DND-41 (cell line): Measurements from ENCODE around the gene PTPRD.

Experiments
- ATAC-seq: fragments of 200-7000 bp; cut with Tn5 transposase; 3 replicates; pipeline ENCODE4 v1.9.1; 2021; ENCODE audit warnings: low read depth; ENCODE audit not compliant: insufficient read depth
- DNase-seq: peaks from one replicate; pipeline ENCODE4 v3.0.0-alpha.2; 2020
- H2AFZ ChIP-seq: 2 replicates; pipeline ENCODE4 v1.6.0; 2012; ENCODE audit warnings: low read depth, low read length
- H3K27ac ChIP-seq: 2 replicates; pipeline ENCODE4 v1.5.1; 2012; ENCODE audit warnings: low read length, inconsistent platforms
- H3K27me3 ChIP-seq: fragments of 200-600 bp; sonication (generic); 2 replicates; pipeline ENCODE4 v1.6.0; 2012; ENCODE audit warnings: low read length, mild to moderate bottlenecking, inconsistent platforms; ENCODE audit not compliant: insufficient read depth, poor library complexity
- H3K36me3 ChIP-seq: 2 replicates; pipeline ENCODE4 v1.5.1; 2012; ENCODE audit warnings: low read length, inconsistent platforms; ENCODE audit not compliant: insufficient read depth
- H3K4me1 ChIP-seq: 2 replicates; pipeline ENCODE4 v1.5.1; 2012; ENCODE audit warnings: mild to moderate bottlenecking, low read length; ENCODE audit not compliant: insufficient read depth
- H3K4me2 ChIP-seq: 2 replicates; pipeline ENCODE4 v1.6.0; 2012; ENCODE audit warnings: mild to moderate bottlenecking, moderate library complexity, low read length, inconsistent platforms; ENCODE audit not compliant: insufficient read depth
- H3K4me3 ChIP-seq, 2 experiments: fragments of 200-600 bp in 1 of 2; shearing (Covaris generic) in 1 of 2; 2 replicates each; pipeline ENCODE4 v1.5.1; 2012 to 2016; ENCODE audit warnings: inconsistent platforms in 2 of 2, low read length in 2 of 2, mild to moderate bottlenecking in 2 of 2, low read depth in 1 of 2, moderate library complexity in 1 of 2
- H3K79me2 ChIP-seq: 2 replicates; pipeline ENCODE4 v1.6.0; 2012; ENCODE audit warnings: low read length, inconsistent platforms; ENCODE audit not compliant: insufficient read depth
- H3K9ac ChIP-seq: 2 replicates; pipeline ENCODE4 v1.6.0; 2012; ENCODE audit warnings: low read depth, mild to moderate bottlenecking, inconsistent platforms, low read length, moderate library complexity
- H3K9me3 ChIP-seq: 2 replicates; pipeline ENCODE4 v1.5.1; 2012; ENCODE audit warnings: low read length, moderate library complexity, mild to moderate bottlenecking, inconsistent platforms; ENCODE audit not compliant: insufficient read depth, severe bottlenecking
- H4K20me1 ChIP-seq: 2 replicates; pipeline ENCODE4 v1.6.0; 2012; ENCODE audit warnings: low read length; ENCODE audit not compliant: insufficient read depth
- EZH2 ChIP-seq: IDR thresholded peaks from 3 replicates; pipeline ENCODE4 v1.6.1; 2012; ENCODE audit warnings: borderline replicate concordance, low read depth, mild to moderate bottlenecking, moderate library complexity, low read length, inconsistent platforms; ENCODE audit not compliant: severe bottlenecking
- TF ChIP-seq, protein P1 (sequence below): IDR thresholded peaks from 2 replicates; pipeline ENCODE4 v1.5.1; 2012; ENCODE audit warnings: borderline replicate concordance, low read length, moderate library complexity, mild to moderate bottlenecking; ENCODE audit not compliant: poor library complexity, severe bottlenecking; ENCODE audit errors: extremely low read depth

PTPRD gene

DNA sequence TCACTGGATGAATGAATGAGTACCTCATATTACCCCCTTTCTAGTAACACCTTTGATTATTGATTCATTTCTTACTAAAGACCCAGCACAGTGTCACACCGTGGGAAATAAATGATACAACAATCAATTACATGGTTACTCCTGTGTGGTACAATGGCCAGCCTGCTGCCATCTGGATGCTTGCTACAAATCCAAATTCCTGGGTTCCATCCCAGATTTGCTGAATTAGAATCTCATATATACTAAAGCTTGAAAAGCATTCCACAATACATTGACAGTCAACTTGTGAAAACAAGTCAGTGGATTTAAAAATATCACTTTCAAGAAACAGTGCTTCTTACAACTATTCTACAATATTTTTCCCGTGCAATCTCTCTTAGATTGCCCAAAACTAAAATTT is 989.3 kb downstream of the PTPRD start:
- TF ChIP-seq, protein P1, sequence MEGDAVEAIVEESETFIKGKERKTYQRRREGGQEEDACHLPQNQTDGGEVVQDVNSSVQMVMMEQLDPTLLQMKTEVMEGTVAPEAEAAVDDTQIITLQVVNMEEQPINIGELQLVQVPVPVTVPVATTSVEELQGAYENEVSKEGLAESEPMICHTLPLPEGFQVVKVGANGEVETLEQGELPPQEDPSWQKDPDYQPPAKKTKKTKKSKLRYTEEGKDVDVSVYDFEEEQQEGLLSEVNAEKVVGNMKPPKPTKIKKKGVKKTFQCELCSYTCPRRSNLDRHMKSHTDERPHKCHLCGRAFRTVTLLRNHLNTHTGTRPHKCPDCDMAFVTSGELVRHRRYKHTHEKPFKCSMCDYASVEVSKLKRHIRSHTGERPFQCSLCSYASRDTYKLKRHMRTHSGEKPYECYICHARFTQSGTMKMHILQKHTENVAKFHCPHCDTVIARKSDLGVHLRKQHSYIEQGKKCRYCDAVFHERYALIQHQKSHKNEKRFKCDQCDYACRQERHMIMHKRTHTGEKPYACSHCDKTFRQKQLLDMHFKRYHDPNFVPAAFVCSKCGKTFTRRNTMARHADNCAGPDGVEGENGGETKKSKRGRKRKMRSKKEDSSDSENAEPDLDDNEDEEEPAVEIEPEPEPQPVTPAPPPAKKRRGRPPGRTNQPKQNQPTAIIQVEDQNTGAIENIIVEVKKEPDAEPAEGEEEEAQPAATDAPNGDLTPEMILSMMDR, result no peak
- TF ChIP-seq EZH2, result no peak
- Histone ChIP-seq H3K9me3 (no peaks in the 10 kb centered on the region), H4K20me1 (no peaks in the 10 kb centered on the region), H3K79me2 (no peaks in the 10 kb centered on the region), H3K4me3 (no peak overlapping the region), H2AFZ (no peak overlapping the region), H3K4me2 (no peak overlapping the region), H3K36me3 (no peaks in the 10 kb centered on the region), H3K27ac (no peak overlapping the region), H3K27me3 (no peaks in the 10 kb centered on the region), H3K9ac (no peak overlapping the region), H3K4me1 (no peaks in the 10 kb centered on the region)
- ATAC-seq (no peak), DNase-seq (no peak)

DNA sequence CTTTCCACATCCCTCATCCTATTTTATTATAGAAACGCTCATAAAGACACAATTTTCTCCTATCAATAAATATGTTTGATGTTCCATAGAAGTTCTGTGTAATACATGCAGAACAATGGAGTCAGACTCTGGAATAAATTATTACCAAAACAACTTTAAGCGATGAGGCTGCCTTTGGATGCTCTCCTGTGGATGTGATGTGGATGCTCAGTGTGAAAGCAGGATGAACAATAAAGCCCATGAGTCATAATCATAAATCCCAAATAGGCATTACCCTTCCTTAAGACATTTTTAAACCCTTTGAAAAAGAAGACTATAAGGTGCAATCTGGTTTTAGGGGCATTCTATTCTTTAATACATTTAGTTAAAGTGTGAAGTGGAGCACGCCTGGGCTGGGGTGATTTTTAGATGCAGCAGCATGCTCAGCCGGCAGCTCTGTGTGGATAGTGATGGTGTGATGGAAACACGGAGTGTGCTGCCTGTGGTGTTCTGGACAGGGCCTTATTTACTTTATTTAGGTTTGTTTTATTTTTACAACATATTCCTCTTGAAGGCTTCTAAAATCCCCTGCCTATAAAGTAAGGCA is 991.4 kb downstream of the PTPRD start:
- Histone ChIP-seq H3K4me2 (no peak overlapping the region), H3K9ac (no peak overlapping the region), H3K79me2 (no peaks in the 10 kb centered on the region), H3K4me1 (no peaks in the 10 kb centered on the region), H3K27ac (no peak overlapping the region), H3K36me3 (no peaks in the 10 kb centered on the region), H3K27me3 (no peaks in the 10 kb centered on the region), H2AFZ (no peak overlapping the region), H3K9me3 (no peaks in the 10 kb centered on the region), H3K4me3 (no peak overlapping the region), H4K20me1 (no peaks in the 10 kb centered on the region)
- DNase-seq (no peak), ATAC-seq (no peak)
- no peak for TF ChIP-seq EZH2
- TF ChIP-seq, protein P1, result no peak

DNA sequence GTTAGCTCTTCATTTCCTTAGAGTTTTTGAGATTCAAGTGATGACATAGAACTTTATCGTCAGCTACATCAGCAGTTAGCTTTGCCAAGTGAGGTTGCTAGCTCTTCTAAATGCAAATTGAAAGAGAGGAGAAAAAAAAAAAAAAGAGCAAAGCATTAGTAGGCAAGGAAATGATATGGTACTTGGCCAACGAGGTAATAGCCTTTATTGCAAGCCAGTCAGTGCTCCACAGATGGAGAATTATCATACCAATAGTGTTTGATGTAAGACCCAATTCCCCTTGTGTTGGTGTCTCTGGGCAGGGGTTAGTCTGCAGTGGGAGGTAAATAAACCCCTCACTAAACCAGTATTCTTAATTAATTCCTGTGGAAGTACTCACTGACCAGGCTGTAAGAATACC is 992.1 kb downstream of the PTPRD start:
- Histone ChIP-seq H3K4me1 (no peaks in the 10 kb centered on the region), H3K27ac (no peak overlapping the region), H3K27me3 (no peaks in the 10 kb centered on the region), H3K9ac (no peak overlapping the region), H4K20me1 (no peaks in the 10 kb centered on the region), H3K79me2 (no peaks in the 10 kb centered on the region), H3K4me2 (no peak overlapping the region), H3K9me3 (no peaks in the 10 kb centered on the region), H3K36me3 (no peaks in the 10 kb centered on the region), H2AFZ (no peak overlapping the region), H3K4me3 (no peak overlapping the region)
- DNase-seq, result no peak
- ATAC-seq, result no peak
- TF ChIP-seq, protein P1, result no peak
- TF ChIP-seq EZH2, result no peak
